ENCODE data around the gene LCE3B. TPM values are rescaled to one million over a fixed set of nuclear protein-coding genes. Genes with fewer than 3 reads are reported as not detected.

Gene LCE3B
- total RNA-seq, 4 donors from 2014 or later = not detected

- no peaks in the 10 kb centered on the region for H3K27me3 ChIP-seq
- no peak within 1 kb of the TSS for H3K4me3 ChIP-seq
- H3K36me3 ChIP-seq = no peaks in the 10 kb centered on the region
- TF ChIP-seq POLR2A (IDR thresholded peaks at IDR 0.05) (no peak), EP300 (IDR thresholded peaks at IDR 0.05) (no peak)
- TF ChIP-seq, protein P1, sequence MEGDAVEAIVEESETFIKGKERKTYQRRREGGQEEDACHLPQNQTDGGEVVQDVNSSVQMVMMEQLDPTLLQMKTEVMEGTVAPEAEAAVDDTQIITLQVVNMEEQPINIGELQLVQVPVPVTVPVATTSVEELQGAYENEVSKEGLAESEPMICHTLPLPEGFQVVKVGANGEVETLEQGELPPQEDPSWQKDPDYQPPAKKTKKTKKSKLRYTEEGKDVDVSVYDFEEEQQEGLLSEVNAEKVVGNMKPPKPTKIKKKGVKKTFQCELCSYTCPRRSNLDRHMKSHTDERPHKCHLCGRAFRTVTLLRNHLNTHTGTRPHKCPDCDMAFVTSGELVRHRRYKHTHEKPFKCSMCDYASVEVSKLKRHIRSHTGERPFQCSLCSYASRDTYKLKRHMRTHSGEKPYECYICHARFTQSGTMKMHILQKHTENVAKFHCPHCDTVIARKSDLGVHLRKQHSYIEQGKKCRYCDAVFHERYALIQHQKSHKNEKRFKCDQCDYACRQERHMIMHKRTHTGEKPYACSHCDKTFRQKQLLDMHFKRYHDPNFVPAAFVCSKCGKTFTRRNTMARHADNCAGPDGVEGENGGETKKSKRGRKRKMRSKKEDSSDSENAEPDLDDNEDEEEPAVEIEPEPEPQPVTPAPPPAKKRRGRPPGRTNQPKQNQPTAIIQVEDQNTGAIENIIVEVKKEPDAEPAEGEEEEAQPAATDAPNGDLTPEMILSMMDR (IDR thresholded peaks at IDR 0.05) = no peak
- H3K4me1 ChIP-seq = no peaks in the 10 kb centered on the region
- H3K27ac ChIP-seq = no peak within 1 kb of the TSS
- DNase-seq (ENCODE audit: low spot score in 2 of 2) = no peak
- H3K9me3 ChIP-seq = peaks cover 0 to 14% (median 0%) of the 10 kb centered on the region in 4 donors
- 73 to 77% methylated on average over 4 of the region's 4 CpGs for WGBS, 2 donors
These were observed 33.2 kb upstream of the LCE3B start, which contains the start of gene LCE3D for GRCh38 chr1:152580433-152580832. TSS of gene LCE3D (minus strand) at chr1:152580516. CDS start at chr1:152579936, 580 bp downstream.

DNA sequence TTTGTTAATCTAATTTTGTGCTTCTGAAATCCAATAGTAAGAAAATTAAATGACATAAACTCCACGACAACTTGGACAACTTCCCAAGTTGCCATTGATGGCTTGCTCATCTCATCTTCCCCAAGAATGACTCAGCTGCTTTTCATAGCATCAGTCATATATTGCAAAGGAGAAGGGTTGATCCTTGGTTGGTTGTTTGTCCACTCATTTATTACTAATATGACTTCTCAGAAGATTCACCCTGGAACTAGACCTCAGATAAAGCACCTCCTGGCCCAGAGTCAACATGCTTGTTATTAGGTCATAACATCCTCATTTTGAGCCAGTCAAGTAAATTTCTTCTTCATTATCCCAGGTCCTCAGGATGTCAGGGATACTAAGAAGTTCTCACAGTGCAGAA is 31.0 kb upstream of the LCE3B start:
- no peaks in the 10 kb centered on the region for H3K27me3 ChIP-seq
- no peak overlapping the region for H3K27ac ChIP-seq
- TF ChIP-seq EP300 (IDR thresholded peaks at IDR 0.05) = no peak
- no peak for DNase-seq (ENCODE audit: low spot score in 2 of 2)
- WGBS, 2 donors = 63 to 79% methylated on average over 1 of the region's 1 CpG
- H3K9me3 ChIP-seq = peaks cover 0 to 14% (median 0%) of the 10 kb centered on the region in 4 donors
- H3K4me3 ChIP-seq = no peak overlapping the region
- no peaks in the 10 kb centered on the region for H3K4me1 ChIP-seq
- no peaks in the 10 kb centered on the region for H3K36me3 ChIP-seq

- WGBS, 2 donors = 50 to 88% methylated on average over 1 of the region's 1 CpG
- TF ChIP-seq, protein P1 (IDR thresholded peaks at IDR 0.05) = no peak
- no peak for TF ChIP-seq EP300 (IDR thresholded peaks at IDR 0.05)
- TF ChIP-seq POLR2A (IDR thresholded peaks at IDR 0.05) = no peak
- H3K36me3 ChIP-seq = no peaks in the 10 kb centered on the region
- no peak overlapping the region for H3K4me3 ChIP-seq
- no peak overlapping the region for H3K27ac ChIP-seq
- DNase-seq (ENCODE audit: low spot score in 2 of 2) = no peak
- no peaks in the 10 kb centered on the region for H3K4me1 ChIP-seq
- peaks cover 0 to 9% (median 0%) of the 10 kb centered on the region in 4 donors for H3K9me3 ChIP-seq
- no peaks in the 10 kb centered on the region for H3K27me3 ChIP-seq
These were observed 28.0 kb upstream of the LCE3B start for GRCh38 chr1:152585586-152585985.

DNA sequence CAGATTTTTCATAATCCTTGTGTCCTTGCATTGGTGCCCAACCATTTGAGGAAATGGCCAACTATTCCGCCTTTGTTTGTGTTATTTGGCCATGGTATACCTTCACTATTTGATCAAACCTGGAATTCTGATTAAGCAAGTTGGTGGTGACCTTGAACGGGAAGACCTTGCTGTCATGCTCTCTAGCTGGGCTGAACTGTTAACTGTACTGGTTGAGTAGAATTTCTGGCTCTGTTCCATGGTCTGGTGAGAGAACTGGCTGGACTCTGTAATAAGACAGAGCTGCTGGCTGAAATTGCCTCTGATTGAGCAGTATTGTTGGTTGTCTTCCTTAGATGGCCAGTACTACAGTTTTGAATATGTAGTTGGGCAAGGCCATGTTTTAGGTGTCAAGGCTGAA is 16.6 kb upstream of the LCE3B start:
- no peak for DNase-seq (ENCODE audit: low spot score in 2 of 2)
- Histone ChIP-seq H3K4me3 (no peak overlapping the region), H3K9me3 (peaks cover 0 to 12% (median 0%) of the 10 kb centered on the region in 4 donors), H3K27me3 (no peaks in the 10 kb centered on the region), H3K4me1 (no peaks in the 10 kb centered on the region), H3K36me3 (no peaks in the 10 kb centered on the region), H3K27ac (no peak overlapping the region)
- TF ChIP-seq, protein P1 (IDR thresholded peaks at IDR 0.05) = no peak
- TF ChIP-seq POLR2A (IDR thresholded peaks at IDR 0.05) (no peak), EP300 (IDR thresholded peaks at IDR 0.05) (no peak)
- 69 to 100% methylated on average over 2 of the region's 2 CpGs for WGBS, 2 donors

DNA sequence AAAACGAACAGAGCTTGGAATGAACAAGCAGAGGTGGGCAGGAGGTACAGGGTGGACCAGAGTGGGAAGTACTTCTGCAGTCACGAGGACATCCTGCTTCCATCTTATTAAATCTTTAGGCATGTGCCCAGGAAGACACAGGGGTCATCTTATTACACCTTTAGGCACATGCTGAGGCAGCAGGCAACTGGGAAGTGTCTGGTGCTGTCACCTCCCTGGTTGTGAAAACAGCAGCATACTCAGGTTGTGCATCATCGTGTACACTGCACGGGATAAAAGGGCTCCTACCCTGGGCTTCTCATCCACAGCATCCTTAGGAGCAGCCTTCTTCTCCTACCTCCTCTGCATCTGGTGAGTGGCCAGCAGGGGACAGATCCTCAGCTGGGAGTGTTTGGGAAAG is 13.7 kb upstream of the LCE3B start, which contains the start of gene LCE3C:
Gene LCE3C (plus strand): TSS at position 301 of the 400 bp plus-strand sequence. CDS start 498 bp downstream, outside the sequence.
- DNase-seq (ENCODE audit: low spot score in 2 of 2) = no peak
- Histone ChIP-seq H3K27me3 (no peaks in the 10 kb centered on the region), H3K9me3 (peaks cover 0 to 12% (median 0%) of the 10 kb centered on the region in 4 donors), H3K4me1 (no peaks in the 10 kb centered on the region), H3K36me3 (no peaks in the 10 kb centered on the region), H3K4me3 (no peak within 1 kb of the TSS), H3K27ac (no peak within 1 kb of the TSS)
- no peak for TF ChIP-seq EP300 (IDR thresholded peaks at IDR 0.05)
- TF ChIP-seq, protein P1 (IDR thresholded peaks at IDR 0.05) = no peak
- TF ChIP-seq POLR2A (IDR thresholded peaks at IDR 0.05) = no peak
- WGBS, 2 donors = 42 to 64% methylated on average over 2 to 4 of the region's 4 CpGs

Data from tibial nerve (tissue), 4 donors.